Stimulated activated CD8-positive, alpha-beta memory T cell treated with anti-CD3 and anti-CD28 coated beads, Interleukin-7, amount 100 ng/mL, for 4 hours (primary cell): Measurements from ENCODE around the gene BIRC5.
"Not testable (repeated sequence)": the region's sequence is repeated elsewhere in the genome, so short reads cannot be mapped to it uniquely, and the experiment has no call there.

Source experiments
- DNase-seq, 2 donors: peaks; one replicate each; pipeline ENCODE4 v3.0.0-alpha.2; 2020; ENCODE audit warnings: low read depth in 2 of 2

The BIRC5 gene

GRCh38 chr17:78239489-78239931, 25.5 kb downstream of the BIRC5 start:
- DNase-seq = no peak

DNA sequence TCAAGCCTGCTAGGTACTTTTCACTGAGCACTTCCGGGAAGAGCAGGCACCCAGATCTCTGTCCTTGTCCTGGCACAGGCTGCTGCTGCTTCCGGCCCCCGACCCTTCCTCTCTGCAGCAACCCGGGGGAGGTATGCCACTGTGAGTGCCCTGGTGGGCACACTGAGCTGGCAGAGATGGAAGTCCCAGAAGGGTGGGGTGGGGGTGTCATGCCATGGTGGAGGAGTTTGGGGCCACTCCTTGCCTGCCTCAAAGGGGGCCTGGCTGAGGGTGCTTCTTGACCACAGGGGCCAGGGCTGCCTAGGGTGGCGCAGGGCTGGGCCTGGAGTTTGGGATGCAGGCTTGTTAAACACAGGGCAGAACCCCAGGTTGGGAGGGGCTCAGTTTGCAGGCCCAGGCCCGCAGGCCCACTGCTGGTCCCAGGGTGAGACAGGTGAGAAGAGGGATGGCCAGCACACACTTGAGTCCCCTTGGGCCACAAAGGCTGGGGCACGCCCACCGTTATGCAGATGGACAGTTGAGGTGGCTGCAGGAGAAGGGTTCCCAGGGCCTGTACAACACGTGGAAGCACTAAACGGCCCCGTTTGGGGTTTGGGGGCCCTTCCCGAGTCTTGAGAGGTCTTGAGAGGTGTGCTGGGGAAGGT, 26.1 kb downstream of the BIRC5 start:
- DNase-seq = no peak

- DNase-seq = no peak
These were observed 26.8 kb downstream of the BIRC5 start for GRCh38 chr17:78240839-78241238.

DNA sequence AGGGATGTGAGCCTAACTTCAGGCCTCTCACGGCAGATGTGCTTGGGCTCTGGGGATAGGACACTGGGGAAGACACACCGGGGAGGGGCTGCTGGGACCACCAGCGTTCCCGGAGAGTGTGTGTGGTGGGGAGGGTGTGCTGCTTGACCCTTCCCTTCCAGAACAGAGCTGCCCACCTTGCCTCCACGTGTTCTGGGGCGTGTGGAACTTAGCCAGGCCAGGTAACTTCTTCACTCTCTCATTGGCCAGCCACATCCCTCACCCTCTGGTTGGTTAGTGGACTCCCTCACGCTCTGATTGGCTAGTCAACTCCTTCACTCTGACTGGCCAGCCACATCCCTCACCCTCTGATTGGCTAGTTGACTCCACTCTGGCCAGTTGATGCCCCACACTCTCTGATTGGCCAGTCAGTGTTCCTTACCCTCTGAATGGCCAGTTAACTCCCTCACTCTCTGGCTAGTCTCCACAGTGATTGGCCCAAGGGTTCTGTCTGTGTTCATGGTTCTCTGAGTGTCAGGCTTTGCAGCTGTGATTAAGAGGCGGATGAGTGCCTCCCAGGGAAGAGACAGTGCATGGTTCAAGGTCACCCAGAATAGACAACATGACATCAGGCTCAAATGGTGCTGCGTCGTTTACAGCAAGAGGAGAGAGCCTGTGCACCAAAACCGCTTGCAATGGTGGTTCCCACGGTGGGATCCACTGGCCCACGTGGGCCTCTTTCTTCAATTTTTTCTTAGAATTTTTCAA, 27.4 kb downstream of the BIRC5 start:
- no peak for DNase-seq

DNA sequence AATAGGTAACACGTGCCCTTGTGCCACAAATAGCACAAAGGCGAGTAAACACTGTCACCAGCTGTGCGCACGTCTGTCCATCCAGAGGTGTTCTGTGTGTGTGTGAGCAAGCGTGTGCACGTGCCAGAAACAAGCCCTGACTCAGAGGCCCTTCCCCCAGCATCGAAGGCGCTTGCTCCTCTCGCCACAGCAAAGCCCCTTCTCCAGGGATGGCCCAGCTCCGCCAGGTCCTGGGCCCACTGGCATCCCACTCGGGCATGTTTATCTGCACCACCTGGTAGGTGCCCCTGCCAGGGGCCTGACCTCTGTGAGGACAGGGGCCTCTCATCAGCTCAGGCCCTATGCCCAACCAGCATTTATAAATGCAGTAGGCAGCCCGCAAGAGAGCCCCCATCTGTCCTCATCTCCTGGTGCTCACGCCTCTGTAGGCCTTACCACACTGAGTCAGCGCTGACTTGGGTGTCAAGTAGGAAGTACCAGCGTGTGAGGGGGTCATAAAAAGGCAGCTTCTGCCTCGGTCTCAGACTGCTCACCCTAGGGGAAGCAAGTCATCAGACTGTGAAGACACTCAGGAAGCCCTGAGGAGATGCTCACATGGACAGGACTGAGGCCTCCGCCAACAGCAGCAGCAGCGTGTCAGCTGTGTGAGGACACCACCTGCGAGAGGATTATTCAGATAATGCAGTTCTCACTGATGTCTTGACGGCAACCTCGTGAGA, 28.1 kb downstream of the BIRC5 start:
- no peak for DNase-seq

DNA sequence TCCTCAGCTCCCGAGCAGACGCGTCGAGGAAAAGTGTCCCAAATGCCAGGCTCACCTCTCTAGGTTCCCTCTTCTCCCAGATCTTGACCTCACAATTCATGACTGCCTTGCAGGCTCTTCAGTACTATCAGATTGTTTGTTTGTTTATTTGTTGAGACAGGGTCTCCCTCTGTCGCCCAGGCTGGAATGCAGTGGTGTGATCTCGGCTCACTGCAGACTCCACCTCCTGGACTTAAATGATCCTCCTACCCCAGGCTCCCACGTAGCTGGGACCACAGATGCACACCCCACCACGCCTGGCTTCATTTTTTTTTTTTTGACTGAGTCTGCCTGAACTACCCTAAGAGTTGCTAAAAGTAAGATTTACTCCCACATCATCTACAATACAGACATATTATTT, 33.3 kb downstream of the BIRC5 start:
- no peak for DNase-seq

DNA sequence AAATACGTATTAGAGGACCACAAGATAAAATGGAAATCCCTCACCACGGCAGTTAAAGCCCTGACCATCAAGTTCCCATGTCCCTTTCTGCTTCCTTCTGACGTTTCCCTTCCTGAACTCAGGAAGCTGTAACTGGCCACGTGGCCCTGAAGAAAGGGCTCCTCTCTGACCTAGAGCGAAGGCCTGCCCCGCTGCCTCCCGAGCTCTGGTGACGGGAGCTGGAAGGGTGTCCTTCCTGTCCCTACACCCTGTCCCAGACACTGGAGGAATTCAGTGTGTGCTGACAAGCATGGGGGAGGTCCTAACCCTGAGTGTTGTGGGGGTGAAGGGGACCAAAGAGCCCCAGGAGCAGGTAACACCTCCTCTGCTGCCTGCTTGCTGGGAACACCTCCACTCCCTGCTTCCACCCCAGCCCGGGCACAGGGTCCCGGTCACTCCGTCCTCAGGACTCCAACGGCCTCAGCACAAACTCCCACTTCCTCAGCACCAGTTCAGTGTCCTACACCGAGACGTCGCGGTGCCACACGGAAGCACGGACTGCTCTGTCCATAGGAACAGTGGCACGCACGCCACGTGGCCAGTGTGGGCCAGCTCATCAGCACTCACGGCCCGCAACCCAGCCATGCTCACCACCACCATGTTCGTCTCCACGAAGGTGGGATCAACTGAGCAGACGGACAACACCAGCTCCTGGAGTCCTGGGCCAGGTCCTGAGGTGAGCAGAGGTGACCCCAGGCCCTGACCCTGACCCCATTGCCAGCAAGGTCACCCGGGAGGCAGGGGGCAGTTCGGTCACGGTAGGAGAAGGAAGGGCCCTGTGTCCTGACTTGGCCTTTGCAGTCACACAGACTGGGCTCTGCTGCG, 34.2 kb downstream of the BIRC5 start:
- no peak for DNase-seq

- no peak for DNase-seq
These were observed 35.2 kb downstream of the BIRC5 start for GRCh38 chr17:78249074-78249817.

DNA sequence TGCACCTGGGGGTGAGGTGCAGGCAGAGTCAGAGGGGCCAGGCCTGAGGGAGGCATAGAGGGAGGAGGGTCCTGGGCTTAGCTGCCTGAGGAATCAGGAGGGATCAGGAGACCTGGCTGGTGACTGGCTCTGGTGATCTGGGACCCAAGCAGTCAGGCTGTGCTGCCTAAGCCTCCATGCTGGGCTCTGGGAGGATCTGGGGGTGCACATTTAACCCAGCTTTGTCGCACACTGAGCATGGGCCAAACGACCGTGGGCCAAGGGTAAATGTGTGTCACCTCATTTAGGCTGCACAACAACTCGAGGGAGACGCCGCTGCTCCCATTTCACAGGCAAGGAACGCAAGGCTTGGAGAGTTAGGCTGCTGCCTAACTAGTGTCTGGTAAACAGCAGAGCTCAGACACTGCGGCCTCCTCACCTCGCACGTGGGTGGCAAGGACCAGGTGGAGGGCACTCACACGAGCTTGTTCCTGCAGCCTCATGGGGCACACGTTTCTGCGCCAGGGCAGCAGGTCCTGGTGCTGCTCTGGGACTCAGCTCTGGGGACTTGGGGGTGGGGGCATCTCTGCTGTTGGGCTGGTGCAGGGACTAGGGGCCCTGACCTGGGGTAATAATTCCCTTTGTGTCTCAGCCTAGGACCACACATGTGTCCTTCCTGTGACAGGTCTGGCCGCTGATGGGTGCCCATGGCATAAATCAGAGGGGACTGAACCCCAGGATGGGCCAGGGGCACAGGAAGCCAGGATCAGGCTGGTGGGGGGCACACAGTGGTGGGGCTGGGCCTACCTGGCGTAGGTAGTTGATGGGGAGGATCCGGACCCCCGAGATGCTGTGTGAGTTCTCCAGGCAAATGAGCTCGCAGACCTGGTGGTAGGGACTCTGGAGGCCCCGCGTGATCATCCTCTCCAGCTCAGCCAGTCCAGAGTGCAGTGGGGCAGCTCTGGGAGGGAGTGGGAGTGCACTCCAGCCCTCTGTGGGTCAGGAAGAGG, 36.1 kb downstream of the BIRC5 start:
- no peak for DNase-seq

DNA sequence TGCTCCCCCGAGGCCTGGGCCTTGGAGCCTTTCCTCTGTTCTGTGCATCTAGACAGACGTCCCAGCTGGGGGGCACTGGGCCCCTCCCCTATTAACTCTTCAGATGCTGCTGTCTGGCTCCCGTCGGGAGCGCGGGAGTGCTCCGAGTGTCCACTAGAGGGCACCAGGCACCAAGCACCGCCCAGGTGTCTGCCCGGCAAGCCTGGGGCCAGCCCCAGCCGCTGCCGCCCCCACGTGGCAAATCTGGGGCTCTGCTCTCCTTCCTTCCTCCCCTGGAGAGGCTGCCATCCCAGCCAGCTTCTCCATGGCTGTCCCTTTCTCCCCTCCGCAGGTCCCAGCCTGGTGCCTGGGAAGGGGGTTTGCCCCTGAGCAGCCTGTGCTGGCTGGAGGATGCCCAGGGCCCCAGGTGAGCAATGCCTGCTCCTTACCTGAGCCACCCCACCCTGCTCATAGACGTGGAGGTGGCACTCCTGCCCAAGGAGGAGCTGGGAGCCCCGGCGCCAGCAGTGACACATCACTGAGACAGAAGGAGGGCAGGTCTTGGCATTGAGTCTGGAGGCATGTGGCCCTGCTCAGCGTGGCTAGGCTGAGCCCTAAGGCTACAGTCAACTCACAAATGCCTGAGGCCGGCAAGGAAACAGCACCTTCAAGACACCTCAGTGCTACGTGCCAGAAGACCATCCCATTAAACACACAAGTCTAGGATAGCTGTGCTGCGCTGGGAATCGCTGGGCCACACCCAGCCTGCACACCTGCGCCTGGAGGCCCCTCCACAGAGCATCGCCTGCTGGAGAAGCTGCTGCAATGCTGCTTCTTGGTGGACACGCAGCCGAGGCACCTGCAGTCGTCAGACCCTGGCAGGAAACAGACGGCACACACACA, 37.1 kb downstream of the BIRC5 start:
- DNase-seq = peak; percentile 64 to 73

DNA sequence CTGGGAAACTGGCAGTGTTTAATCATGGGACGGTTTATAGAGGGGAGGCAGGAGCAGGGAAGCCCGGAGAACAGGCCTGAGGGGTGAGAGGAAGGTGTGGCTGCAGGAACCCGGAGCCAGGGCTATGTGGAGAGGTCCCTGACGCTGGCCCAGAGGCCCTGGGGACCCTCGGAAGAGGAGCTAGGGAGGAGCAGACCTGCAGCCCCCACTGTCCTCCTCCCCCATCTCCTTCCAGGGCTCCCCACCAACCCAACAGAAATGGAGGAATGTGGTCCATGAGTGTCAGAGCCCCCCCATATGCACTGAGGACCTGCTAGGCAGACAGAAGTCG, 37.7 kb downstream of the BIRC5 start:
- DNase-seq = no peak

DNA sequence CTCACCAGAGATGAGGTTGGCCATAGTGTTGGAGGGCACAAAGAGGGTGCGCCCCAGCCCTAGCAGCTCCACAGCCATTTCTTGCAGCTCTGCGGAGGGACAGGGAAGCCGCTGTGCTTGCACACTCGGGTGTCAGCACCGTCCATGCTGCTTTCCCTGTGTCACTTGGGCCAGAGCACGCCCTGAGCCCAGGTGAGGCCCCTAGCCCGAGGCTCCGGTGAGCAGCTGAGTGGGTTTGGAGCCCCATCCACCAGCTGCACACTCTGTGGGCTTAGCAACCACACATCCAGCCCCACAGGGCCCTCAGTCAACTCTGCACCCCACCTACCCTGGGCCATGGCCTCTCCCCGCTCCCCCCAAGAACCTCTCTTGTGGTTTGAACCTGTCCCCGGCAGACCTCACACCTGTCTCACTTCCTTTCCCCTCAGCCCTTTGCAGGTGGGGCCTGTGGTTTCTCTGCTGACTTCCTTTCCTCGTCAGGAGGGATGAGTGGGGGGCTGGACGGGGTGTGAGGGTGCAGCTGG, 38.1 kb downstream of the BIRC5 start:
- DNase-seq = peak; percentile 34 to 43

DNA sequence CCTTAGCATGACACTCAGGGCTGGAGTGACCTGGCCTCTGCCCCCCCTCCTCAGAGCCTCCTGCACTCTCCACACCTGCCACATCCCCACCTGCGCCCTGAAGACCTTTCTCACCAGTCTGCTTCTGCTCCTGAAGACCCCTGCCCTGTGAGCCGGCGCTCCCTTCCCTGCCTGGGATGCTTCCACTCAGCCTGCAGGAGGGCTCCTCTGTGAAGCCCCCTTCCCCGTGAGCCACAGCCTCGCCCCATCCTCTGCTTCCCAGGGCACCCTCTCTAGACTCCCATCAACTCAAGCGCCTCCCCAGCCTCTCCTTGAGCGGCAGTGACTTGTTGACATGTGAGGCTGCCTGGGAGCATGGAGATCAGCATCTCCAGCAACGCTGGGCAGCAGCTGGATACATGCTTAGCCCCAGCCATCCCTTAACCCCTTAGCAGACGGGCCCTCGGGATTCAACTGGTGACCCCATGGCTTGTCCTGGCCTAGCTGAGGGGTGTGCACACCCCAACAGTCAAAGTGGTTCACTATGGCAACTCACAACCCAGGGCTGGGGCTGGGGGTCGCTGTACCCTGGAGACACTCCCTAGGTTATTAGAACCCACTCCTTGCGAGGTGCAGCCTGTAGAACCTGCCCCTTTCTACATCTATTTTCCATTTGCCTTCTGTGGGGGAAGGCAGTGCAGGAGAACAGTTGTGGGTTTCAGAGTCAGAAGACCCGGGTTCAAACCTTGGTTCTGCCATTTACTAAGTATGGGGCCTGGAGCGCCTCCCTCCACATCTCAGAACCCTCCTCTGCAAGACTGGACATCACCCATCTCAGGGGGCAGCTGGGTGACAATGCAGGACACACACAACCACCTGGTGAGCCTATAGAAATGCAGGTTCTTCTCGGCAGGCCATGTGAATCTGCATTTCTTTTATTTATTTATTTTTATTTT, 38.9 kb downstream of the BIRC5 start:
- no peak for DNase-seq

- not testable (repeated sequence) for DNase-seq
These were observed 39.5 kb downstream of the BIRC5 start for GRCh38 chr17:78253636-78253945.

DNA sequence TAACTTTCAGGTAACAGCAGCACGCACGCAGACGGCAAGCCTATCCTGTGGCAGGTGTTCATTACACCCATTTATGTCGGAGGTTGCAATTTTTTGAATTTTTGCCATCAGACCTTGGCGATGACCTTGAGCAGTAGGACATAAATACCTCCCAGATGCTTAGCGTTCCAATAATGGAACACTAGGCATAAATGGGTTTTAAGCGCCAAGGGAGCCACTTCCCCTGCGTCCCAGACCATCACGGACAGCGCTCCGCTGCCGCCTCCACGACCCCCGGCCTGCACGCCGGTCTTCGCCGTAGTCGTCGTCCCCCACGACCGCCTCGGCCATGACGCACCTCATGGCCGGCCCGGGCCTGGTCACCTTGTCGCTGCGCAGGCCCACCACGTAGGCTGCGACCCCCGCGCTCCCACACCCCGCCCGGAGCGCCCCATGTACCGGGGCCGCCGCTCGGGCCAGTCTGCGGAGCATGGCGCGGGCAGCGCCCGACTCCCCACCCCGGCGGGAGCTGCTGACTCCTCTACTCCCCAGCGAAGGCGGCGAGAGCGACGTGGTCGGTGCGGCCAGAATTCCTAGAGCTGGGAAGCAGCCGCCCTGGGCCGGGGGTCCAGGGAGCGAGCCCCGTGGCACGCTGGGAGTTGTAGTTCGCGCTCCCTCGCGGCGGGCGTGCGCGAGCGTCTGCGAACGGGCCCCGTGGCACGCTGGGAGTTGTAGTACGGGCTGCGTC, 40.1 kb downstream of the BIRC5 start:
- peak; percentile 46 to 73 for DNase-seq

DNA sequence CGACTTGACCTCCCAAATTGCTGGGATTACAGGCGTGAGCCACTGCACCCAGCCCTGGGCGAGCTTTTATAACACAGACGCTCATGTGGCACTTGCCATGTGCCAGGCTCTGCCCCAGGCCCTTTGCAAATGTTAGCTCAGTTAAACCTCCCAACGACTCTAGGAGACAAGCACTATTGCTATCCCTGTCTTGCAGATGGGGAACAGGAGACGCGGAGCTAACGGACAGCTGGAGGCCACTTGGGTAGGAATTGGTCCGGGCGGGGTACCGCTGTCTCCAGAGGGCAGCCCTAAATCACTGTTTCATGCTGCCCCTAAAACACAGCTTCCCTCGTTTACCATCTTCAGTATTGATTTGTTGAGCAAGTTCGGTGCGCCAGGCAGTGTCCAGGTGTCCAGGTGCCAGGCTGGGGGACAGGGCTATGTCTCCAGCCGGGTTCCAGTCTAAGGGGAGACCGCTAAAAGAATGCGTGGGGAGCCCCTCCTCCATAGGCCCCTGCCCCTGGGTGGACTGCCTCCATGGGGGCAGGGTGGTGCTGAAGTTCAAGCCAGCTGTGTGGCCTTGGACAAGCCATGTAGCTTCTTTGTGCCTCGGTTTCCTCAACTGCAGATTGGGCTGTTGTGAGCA, 41.1 kb downstream of the BIRC5 start:
- no peak for DNase-seq
